Prostate gland (tissue), 2 donors: Measurements from ENCODE around the gene AVPR2. TPM values are rescaled to one million over a fixed set of nuclear protein-coding genes. Genes with fewer than 3 reads are reported as not detected.

Source experiments
- DNase-seq: peaks from one replicate; pipeline ENCODE4 v3.0.0-alpha.2; 2019; ENCODE audit warnings: low spot score
- H3K27ac ChIP-seq, 2 donors: fragments of 200-600 bp; sonication (generic); 2 replicates each; pipeline ENCODE4 v1.5.1; 2017 to 2019
- H3K27me3 ChIP-seq: fragments of 200-600 bp; sonication (generic); replicated peaks from 2 replicates; pipeline ENCODE4 v1.5.1; 2019; ENCODE audit not compliant: insufficient read depth
- H3K36me3 ChIP-seq, 2 donors: fragments of 200-600 bp; sonication (generic); 1 replicate in 1 of 2; 2 replicates in 1 of 2; pipeline versions ENCODE4 v1.5.1 to v1.8.1; 2017 to 2019
- H3K4me1 ChIP-seq: fragments of 200-600 bp; sonication (generic); replicated peaks from 2 replicates; pipeline ENCODE4 v1.5.1; 2019
- H3K4me3 ChIP-seq, 2 donors: fragments of 200-600 bp; sonication (generic); 2 replicates each; pipeline ENCODE4 v1.5.1; 2017 to 2019
- H3K9me3 ChIP-seq: fragments of 200-600 bp; sonication (generic); 2 replicates; pipeline ENCODE4 v1.5.1; 2017
- POLR2A ChIP-seq: fragments of 450-650 bp; IDR thresholded peaks from one replicate; pipeline ENCODE4 v1.6.1; 2016; ENCODE audit warnings: antibody characterized with exemption, mild to moderate bottlenecking
- POLR2AphosphoS5 ChIP-seq: sonication (generic); formaldehyde crosslinking; IDR thresholded peaks from one replicate; pipeline ENCODE4 v1.6.1; 2017; ENCODE audit warnings: antibody characterized with exemption
- WGBS: methylation state at CpG from one replicate; pipeline ENCODE4 v1.1.5; 2018; 5-methylcytosine and 5-hydroxymethylcytosine counted together
- intact Hi-C: fragments of 100-400 bp; cut with DNase I; formaldehyde crosslinking; loops from one replicate; pipeline ENCODE4 v1.14.2; 2022
- total RNA-seq, 2 donors: library from RNA; depleted of rRNA; stranded (reverse); fragments of >200 nt; gene quantifications; one replicate each; pipeline ENCODE4 v1.1.0, GENCODE V29; 2016
- TF ChIP-seq, protein P1 (sequence below), 4 experiments: fragments of 200-600 bp in 2 of 4; fragments of 450-650 bp in 2 of 4; sonication (generic) in 2 of 4; IDR thresholded peaks; 1 replicate in 3 of 4; 2 replicates in 1 of 4; pipeline ENCODE4 v1.5.1; 2016 to 2019; ENCODE audit warnings: antibody characterized with exemption in 4 of 4, mild to moderate bottlenecking in 2 of 4, moderate library complexity in 2 of 4

AVPR2 gene
- total RNA-seq, 2 donors from 2014 or later, result 0.41 to 2.5 TPM

DNA sequence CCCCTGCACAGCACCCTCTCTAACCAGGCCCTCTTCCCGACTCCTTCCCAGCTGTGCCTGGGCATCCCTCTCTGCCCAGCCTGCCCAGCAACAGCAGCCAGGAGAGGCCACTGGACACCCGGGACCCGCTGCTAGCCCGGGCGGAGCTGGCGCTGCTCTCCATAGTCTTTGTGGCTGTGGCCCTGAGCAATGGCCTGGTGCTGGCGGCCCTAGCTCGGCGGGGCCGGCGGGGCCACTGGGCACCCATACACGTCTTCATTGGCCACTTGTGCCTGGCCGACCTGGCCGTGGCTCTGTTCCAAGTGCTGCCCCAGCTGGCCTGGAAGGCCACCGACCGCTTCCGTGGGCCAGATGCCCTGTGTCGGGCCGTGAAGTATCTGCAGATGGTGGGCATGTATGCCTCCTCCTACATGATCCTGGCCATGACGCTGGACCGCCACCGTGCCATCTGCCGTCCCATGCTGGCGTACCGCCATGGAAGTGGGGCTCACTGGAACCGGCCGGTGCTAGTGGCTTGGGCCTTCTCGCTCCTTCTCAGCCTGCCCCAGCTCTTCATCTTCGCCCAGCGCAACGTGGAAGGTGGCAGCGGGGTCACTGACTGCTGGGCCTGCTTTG, 1.1 kb downstream of the AVPR2 start:
- Histone ChIP-seq H3K9me3 (no peaks in the 10 kb centered on the region), H3K27me3 (no peaks in the 10 kb centered on the region), H3K36me3 (no peaks in the 10 kb centered on the region), H3K27ac (no peak overlapping the region), H3K4me1 (no peaks in the 10 kb centered on the region), H3K4me3 (no peak overlapping the region)
- no peak for DNase-seq
- TF ChIP-seq POLR2AphosphoS5 (no peak), POLR2A (no peak)
- TF ChIP-seq, protein P1, sequence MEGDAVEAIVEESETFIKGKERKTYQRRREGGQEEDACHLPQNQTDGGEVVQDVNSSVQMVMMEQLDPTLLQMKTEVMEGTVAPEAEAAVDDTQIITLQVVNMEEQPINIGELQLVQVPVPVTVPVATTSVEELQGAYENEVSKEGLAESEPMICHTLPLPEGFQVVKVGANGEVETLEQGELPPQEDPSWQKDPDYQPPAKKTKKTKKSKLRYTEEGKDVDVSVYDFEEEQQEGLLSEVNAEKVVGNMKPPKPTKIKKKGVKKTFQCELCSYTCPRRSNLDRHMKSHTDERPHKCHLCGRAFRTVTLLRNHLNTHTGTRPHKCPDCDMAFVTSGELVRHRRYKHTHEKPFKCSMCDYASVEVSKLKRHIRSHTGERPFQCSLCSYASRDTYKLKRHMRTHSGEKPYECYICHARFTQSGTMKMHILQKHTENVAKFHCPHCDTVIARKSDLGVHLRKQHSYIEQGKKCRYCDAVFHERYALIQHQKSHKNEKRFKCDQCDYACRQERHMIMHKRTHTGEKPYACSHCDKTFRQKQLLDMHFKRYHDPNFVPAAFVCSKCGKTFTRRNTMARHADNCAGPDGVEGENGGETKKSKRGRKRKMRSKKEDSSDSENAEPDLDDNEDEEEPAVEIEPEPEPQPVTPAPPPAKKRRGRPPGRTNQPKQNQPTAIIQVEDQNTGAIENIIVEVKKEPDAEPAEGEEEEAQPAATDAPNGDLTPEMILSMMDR (IDR thresholded peaks at IDR 0.05), result no peak
- no CpG with 5 or more reads among the region's 32 CpGs for WGBS
- intact Hi-C loops, result no loop called here

GRCh38 chrX:153906126-153906917, 1.8 kb downstream of the AVPR2 start:
- Histone ChIP-seq H3K27me3 (no peaks in the 10 kb centered on the region), H3K4me1 (no peaks in the 10 kb centered on the region), H3K36me3 (no peaks in the 10 kb centered on the region), H3K4me3 (no peak overlapping the region), H3K9me3 (no peaks in the 10 kb centered on the region), H3K27ac (no peak overlapping the region)
- WGBS, result 78% methylated on average over 13 of the region's 27 CpGs
- no peak for DNase-seq
- no peak for TF ChIP-seq POLR2AphosphoS5
- intact Hi-C loops, result no loop called here

DNA sequence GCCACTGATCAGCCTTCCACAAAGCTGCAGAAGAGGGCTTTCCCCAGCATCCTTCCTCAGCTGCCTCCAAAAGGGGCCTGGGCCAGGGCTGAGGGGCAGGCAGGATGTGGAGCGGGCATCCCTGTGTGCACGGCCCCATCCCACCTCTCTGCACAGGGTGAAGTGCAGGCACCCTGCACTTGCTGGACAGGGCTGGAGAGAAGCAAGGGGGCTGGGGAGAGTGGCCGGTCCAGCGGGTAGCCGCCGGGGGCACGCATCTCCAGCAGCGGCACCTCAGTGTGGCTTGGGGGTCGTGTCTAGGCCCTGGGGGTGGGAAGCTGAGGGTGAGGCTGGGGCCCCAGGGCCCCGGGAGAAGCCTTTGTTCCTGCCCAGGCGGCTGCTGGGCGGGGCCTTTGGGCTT, 3.0 kb downstream of the AVPR2 start:
- 83% methylated on average over 10 of the region's 12 CpGs for WGBS
- intact Hi-C loops, result no loop called here
- H3K36me3 ChIP-seq, result no peaks in the 10 kb centered on the region
- H3K27ac ChIP-seq, result no peak overlapping the region
- DNase-seq, result no peak
- TF ChIP-seq POLR2A (no peak), POLR2AphosphoS5 (no peak)
- TF ChIP-seq, protein P1 (IDR thresholded peaks at IDR 0.05), result no peak
- no peaks in the 10 kb centered on the region for H3K9me3 ChIP-seq
- no peaks in the 10 kb centered on the region for H3K4me1 ChIP-seq
- H3K4me3 ChIP-seq, result no peak overlapping the region
- no peaks in the 10 kb centered on the region for H3K27me3 ChIP-seq

DNA sequence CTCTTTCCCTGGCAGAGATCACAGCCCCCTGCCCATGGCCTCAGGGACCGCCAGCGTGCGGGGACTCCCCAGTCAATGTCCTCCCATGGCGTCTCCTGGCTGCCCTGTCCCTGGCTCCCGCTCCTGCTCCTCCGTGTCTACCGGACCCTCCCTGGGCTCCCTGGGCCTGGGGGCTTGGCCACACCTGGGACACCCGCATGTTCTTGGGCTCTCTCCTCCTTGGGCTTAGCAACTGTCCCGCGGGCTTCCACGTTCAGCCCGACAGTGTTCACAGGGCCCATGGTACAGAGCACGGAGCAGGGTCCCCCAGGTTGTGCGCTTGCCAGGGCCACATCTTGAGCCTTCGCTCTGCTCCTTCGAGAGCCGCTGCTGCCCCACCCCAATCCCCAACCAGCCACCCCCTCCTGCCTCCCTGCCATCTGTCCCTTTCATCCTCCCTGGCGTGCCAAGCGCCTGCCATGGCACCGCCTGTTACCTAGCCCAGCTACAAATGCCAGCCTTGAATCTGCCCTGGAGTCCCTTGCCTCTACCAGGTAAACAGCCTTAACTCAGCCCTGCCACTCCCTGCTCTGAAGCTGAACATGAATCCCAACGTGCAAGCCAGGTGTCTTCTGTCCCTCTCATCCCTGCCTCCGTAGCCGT, 3.9 kb downstream of the AVPR2 start:
- Histone ChIP-seq H3K27ac (no peak overlapping the region), H3K4me3 (no peak overlapping the region), H3K9me3 (no peaks in the 10 kb centered on the region), H3K36me3 (no peaks in the 10 kb centered on the region), H3K27me3 (no peaks in the 10 kb centered on the region), H3K4me1 (no peaks in the 10 kb centered on the region)
- TF ChIP-seq POLR2AphosphoS5 (no peak), POLR2A (no peak)
- TF ChIP-seq, protein P1 (IDR thresholded peaks at IDR 0.05), result no peak
- 89% methylated on average over 22 of the region's 23 CpGs for WGBS
- intact Hi-C loops, result no loop called here
- no peak for DNase-seq
